ENCODE data around the gene LMF1. TPM values are rescaled to one million over a fixed set of nuclear protein-coding genes. Genes with fewer than 3 reads are reported as not detected.

LMF1 gene
- total RNA-seq, 1 donor from 2014 or later, result 10.2 TPM

Other genes starting within 250 kb of the LMF1 start
- gene ANTKMT, start 249.8 kb downstream of the LMF1 start, total RNA-seq, result 13.0 TPM
- 4.5 TPM for gene CCDC78, start 244.5 kb downstream of the LMF1 start, total RNA-seq
- 11.4 TPM for gene HAGHL, start 243.9 kb downstream of the LMF1 start, total RNA-seq
- 50.1 TPM for gene CIAO3, start 230.0 kb downstream of the LMF1 start, total RNA-seq
- not detected for gene MSLN, start 210.2 kb downstream of the LMF1 start, total RNA-seq
- gene RPUSD1, start 182.6 kb downstream of the LMF1 start, total RNA-seq, result 12.6 TPM
- gene CHTF18, start 182.4 kb downstream of the LMF1 start, total RNA-seq, result 9.8 TPM
- gene GNG13, start 170.2 kb downstream of the LMF1 start, total RNA-seq, result not detected
- 22.8 TPM for gene SOX8, start 10.8 kb upstream of the LMF1 start, total RNA-seq
- gene SSTR5, start 101.8 kb upstream of the LMF1 start, total RNA-seq, result not detected
- gene C1QTNF8, start 125.3 kb upstream of the LMF1 start, total RNA-seq, result not detected
- 14.7 TPM for gene CACNA1H, start 182.1 kb upstream of the LMF1 start, total RNA-seq

All from frontal cortex (tissue), 1 donor.